ENCODE results near the gene PLXNB2.

DNA sequence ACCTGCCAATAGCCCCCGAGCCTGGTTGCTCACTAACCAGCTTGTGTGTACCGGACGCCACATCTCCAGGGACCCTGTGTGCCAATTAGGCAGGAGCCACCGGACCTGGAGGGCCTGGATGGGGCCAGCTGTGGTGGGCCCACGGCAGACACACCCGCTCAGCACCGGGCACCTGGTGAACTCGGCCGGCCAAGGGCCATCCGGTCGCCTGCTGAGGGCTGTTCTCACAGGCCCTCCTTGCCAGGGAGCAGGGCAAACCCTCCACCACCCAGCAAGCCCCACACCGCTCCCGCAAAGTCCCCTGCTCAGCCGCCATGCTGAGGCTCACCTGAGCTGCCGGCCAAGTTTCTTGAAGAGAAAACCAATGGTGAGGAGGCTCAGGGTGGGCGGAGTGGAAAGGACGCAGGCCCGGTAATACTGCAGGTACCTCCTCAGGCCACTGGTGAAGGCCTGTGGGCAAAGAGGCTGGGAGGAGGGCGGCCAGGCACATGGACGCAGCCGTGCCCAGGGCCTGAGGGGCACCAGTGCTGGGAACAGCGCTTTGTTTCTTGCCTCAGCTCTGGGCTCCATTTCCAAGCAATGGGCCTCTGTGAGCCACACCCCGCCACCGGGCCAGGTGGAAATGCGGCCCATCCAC lies 79.7 kb downstream of the PLXNB2 start:
- TF ChIP-seq, protein P1, sequence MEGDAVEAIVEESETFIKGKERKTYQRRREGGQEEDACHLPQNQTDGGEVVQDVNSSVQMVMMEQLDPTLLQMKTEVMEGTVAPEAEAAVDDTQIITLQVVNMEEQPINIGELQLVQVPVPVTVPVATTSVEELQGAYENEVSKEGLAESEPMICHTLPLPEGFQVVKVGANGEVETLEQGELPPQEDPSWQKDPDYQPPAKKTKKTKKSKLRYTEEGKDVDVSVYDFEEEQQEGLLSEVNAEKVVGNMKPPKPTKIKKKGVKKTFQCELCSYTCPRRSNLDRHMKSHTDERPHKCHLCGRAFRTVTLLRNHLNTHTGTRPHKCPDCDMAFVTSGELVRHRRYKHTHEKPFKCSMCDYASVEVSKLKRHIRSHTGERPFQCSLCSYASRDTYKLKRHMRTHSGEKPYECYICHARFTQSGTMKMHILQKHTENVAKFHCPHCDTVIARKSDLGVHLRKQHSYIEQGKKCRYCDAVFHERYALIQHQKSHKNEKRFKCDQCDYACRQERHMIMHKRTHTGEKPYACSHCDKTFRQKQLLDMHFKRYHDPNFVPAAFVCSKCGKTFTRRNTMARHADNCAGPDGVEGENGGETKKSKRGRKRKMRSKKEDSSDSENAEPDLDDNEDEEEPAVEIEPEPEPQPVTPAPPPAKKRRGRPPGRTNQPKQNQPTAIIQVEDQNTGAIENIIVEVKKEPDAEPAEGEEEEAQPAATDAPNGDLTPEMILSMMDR (IDR thresholded peaks at IDR 0.05): no peak
- no peak for TF ChIP-seq POLR2A (IDR thresholded peaks at IDR 0.05)

Measured in lower leg skin (tissue), 3 donors.